K562 (cell line): Measurements from ENCODE around the gene CD300LB. TPM values are rescaled to one million over a fixed set of nuclear protein-coding genes. Genes with fewer than 3 reads are reported as not detected.

Experiments
- ATAC-seq: fragments of 200-7000 bp; cut with Tn5 transposase; 3 replicates; pipeline ENCODE4 v1.9.1; 2020; ENCODE audit warnings: moderate library complexity
- BruUV-seq: library from RNA; stranded (reverse); fragments of 400-500 nt; replicated peaks from 2 replicates; lab custom pipeline; 2021; lab: Mats Ljungman, UMichigan
- CTCF ChIA-PET: fragments of 300-600 bp; formaldehyde crosslinking; extraction: SDS; loops from one replicate; lab custom pipeline; 2021; ENCODE audit warnings: low intra/inter-chr PET ratio; lab: Yijun Ruan, JAX
- POLR2A ChIA-PET: fragments of 300-600, 350-650 bp; sonication (Branson Sonifier 250); formaldehyde crosslinking; extraction: SDS; loops from one replicate; lab custom pipeline; 2021; ENCODE audit warnings: antibody characterized with exemption, inconsistent platforms; lab: Yijun Ruan, JAX
- DNase-seq, 4 experiments: peaks; one replicate each; pipeline versions ENCODE4 v3.0.0 to v3.0.0-alpha.2; 2011 to 2018; ENCODE audit warnings: low spot score in 3 of 4, mixed read lengths in 3 of 4; ENCODE audit errors: extremely low read depth in 1 of 4
- FAIRE-seq: peaks from 2 replicates; lab custom pipeline; 2011; peaks lifted over from hg19 to GRCh38; lab: Jason Lieb, UNC
- H2AFZ ChIP-seq: 2 replicates; pipeline ENCODE4 v1.6.0; 2011; ENCODE audit warnings: low read depth, low read length, control low read depth, inconsistent platforms
- H3K27ac ChIP-seq: fragments of 200-600 bp; 3 replicates; pipeline ENCODE4 v1.8.0; 2011; ENCODE audit warnings: low read depth, mild to moderate bottlenecking, control low read depth, inconsistent platforms, low read length, moderate library complexity, mixed read lengths; ENCODE audit errors: extremely low read depth
- H3K27me3 ChIP-seq, 2 experiments: fragments of 300-600 bp in 1 of 2; 2 replicates in 1 of 2; 3 replicates in 1 of 2; pipeline versions ENCODE4 v1.6.0 to v1.8.0; 2011; ENCODE audit warnings: inconsistent platforms in 2 of 2, low read length in 2 of 2, mild to moderate bottlenecking in 1 of 2, mixed read lengths in 1 of 2, moderate library complexity in 1 of 2; ENCODE audit not compliant: control insufficient read depth in 2 of 2, insufficient read depth in 2 of 2
- H3K36me3 ChIP-seq: fragments of 300-600 bp; 3 replicates; pipeline ENCODE4 v1.8.0; 2011; ENCODE audit warnings: mild to moderate bottlenecking, low read length, inconsistent platforms; ENCODE audit not compliant: control insufficient read depth, insufficient read depth
- H3K4me1 ChIP-seq, 2 experiments: fragments of 200-600 bp in 1 of 2; replicated peaks in 1 of 2; 2 replicates in 1 of 2; 3 replicates in 1 of 2; pipeline versions ENCODE4 v1.5.1 to v1.8.0; 2011; ENCODE audit warnings: inconsistent platforms in 2 of 2, low read length in 2 of 2, mild to moderate bottlenecking in 1 of 2, mixed read lengths in 1 of 2, moderate library complexity in 1 of 2; ENCODE audit not compliant: control insufficient read depth in 2 of 2, insufficient read depth in 2 of 2
- H3K4me2 ChIP-seq: 2 replicates; pipeline ENCODE4 v1.6.1; 2011; ENCODE audit warnings: low read length, control low read depth, inconsistent platforms, mixed read lengths; ENCODE audit not compliant: insufficient read depth
- H3K4me3 ChIP-seq: fragments of 200-600 bp; sonication (generic), shearing (Covaris generic); 2 replicates; pipeline ENCODE4 v1.5.1; 2016; ENCODE audit warnings: control low read depth, inconsistent platforms
- H3K79me2 ChIP-seq: fragments of 200-600 bp; 3 replicates; pipeline ENCODE4 v1.8.0; 2011; ENCODE audit warnings: low read length, inconsistent platforms; ENCODE audit not compliant: control insufficient read depth, insufficient read depth
- H3K9ac ChIP-seq, 2 experiments: 2 replicates each; pipeline versions ENCODE4 v1.6.0 to v1.6.1; 2011; ENCODE audit warnings: low read depth in 2 of 2, low read length in 2 of 2, control low read depth in 1 of 2, inconsistent platforms in 1 of 2, mild to moderate bottlenecking in 1 of 2, mixed read lengths in 1 of 2; ENCODE audit not compliant: insufficient read depth in 1 of 2
- H3K9me1 ChIP-seq: one replicate; pipeline ENCODE4 v1.6.0; 2011; ENCODE audit warnings: inconsistent platforms, mild to moderate bottlenecking, low read length, moderate library complexity; ENCODE audit not compliant: control insufficient read depth, insufficient read depth
- H3K9me3 ChIP-seq: replicated peaks from 2 replicates; pipeline ENCODE4 v1.5.1; 2011; ENCODE audit warnings: low read depth, low read length, inconsistent platforms; ENCODE audit not compliant: control insufficient read depth, insufficient read depth
- H4K20me1 ChIP-seq: replicated peaks from 2 replicates; pipeline ENCODE4 v1.6.1; 2011; ENCODE audit warnings: low read length, inconsistent platforms, mixed read lengths; ENCODE audit not compliant: control insufficient read depth, insufficient read depth
- BACH1 ChIP-seq: fragments of 200-800 bp; sonication (Bioruptor generic); IDR thresholded peaks from 2 replicates; pipeline ENCODE4 v1.6.1; 2016; ENCODE audit warnings: missing genetic modification characterization, missing compliant biosample characterization
- ERF ChIP-seq: fragments of 450-650 bp; formaldehyde crosslinking; IDR thresholded peaks from 2 replicates; pipeline ENCODE4 v1.4.0; 2020; ENCODE audit warnings: mild to moderate bottlenecking, mixed read lengths
- HMG20A ChIP-seq: fragments of 450-650 bp; formaldehyde crosslinking; conservative IDR thresholded peaks from 2 replicates; pipeline ENCODE4 v1.4.0; 2020; ENCODE audit warnings: mild to moderate bottlenecking, mixed read lengths
- MAFG ChIP-seq: fragments of 450-650 bp; conservative IDR thresholded peaks from 2 replicates; pipeline ENCODE4 v1.6.1; 2016; ENCODE audit warnings: missing genetic modification characterization, missing compliant biosample characterization
- MCM5 ChIP-seq: fragments of 450-650 bp; IDR thresholded peaks from 2 replicates; pipeline ENCODE4 v1.6.1; 2016; ENCODE audit warnings: low read depth
- RFX5 ChIP-seq: IDR thresholded peaks from 2 replicates; pipeline ENCODE4 v1.6.1; 2011; ENCODE audit warnings: low read depth, mild to moderate bottlenecking, improper control_type of control experiment, low read length
- RHOXF2B ChIP-seq: fragments of 250-450 bp; sonication (Bioruptor Pico); conservative IDR thresholded peaks from 2 replicates; pipeline ENCODE4 v1.5.1; 2021
- SREBF2 ChIP-seq: sonication (generic); formaldehyde crosslinking; IDR thresholded peaks from 2 replicates; pipeline ENCODE4 v1.4.0; 2020; ENCODE audit warnings: mild to moderate bottlenecking, missing genetic modification reagents
- STAT5B ChIP-seq: fragments of 250-450 bp; sonication (Bioruptor Pico); IDR thresholded peaks from 2 replicates; pipeline ENCODE4 v1.8.0; 2021; ENCODE audit warnings: mild to moderate bottlenecking, inconsistent platforms
- TAL1 ChIP-seq: fragments of 450-650 bp; IDR thresholded peaks from 2 replicates; pipeline ENCODE4 v1.6.1; 2016; ENCODE audit warnings: mild to moderate bottlenecking
- ZNF165 ChIP-seq: fragments of 250-450 bp; sonication (Bioruptor Pico); IDR thresholded peaks from 2 replicates; pipeline ENCODE4 v1.4.0; 2020; ENCODE audit warnings: borderline replicate concordance
- ZNF668 ChIP-seq: fragments of 250-450 bp; sonication (Bioruptor Pico); IDR thresholded peaks from 2 replicates; pipeline ENCODE4 v1.8.0; 2022; ENCODE audit warnings: mild to moderate bottlenecking, inconsistent platforms
- WGBS: fragments of 100-300 bp; shearing (Covaris generic); methylation state at CpG from one replicate; pipeline ENCODE4 v1.1.6; 2016; ENCODE audit warnings: low coverage, mixed read lengths; ENCODE audit not compliant: insufficient coverage; ENCODE audit errors: missing lambda C conversion rate; 5-methylcytosine and 5-hydroxymethylcytosine counted together
- in situ Hi-C: fragments of 300-500 bp; cut with MboI; formaldehyde crosslinking; loops from 4 replicates; pipeline ENCODE4 v1.15.0; 2018; ENCODE audit warnings: inconsistent platforms, mixed read lengths
- intact Hi-C: fragments of 100-400 bp; cut with micrococcal nuclease; formaldehyde crosslinking; loops from 2 replicates; pipeline ENCODE4 v1.14.2; 2022
- polyA plus RNA-seq, 8 experiments: library from polyadenylated mRNA; depleted of rRNA in 4 of 8; stranded (reverse) in 5 of 8; unstranded in 3 of 8; fragments of >200 nt; fragmentation: Nextera tagmentation in 2 of 8; fragmentation: Illumina TruSeq in 1 of 8; extraction: Ambion mirVana in 2 of 8; extraction: Trizol in 1 of 8; gene quantifications; 2 replicates each; pipeline versions ENCODE4 v1.2.1 to v1.2.3, GENCODE V29; 2011 to 2014; ENCODE audit warnings: inconsistent platforms in 1 of 8, missing spikeins in 1 of 8
- total RNA-seq, 7 experiments: library from RNA; depleted of rRNA in 6 of 7; stranded (reverse); fragments of >200 nt in 6 of 7; fragmentation: Illumina TruSeq in 2 of 7; extraction: Trizol in 2 of 7; gene quantifications; 2 replicates each; pipeline versions ENCODE4 v1.2.1 to v1.2.3, GENCODE V29; 2011 to 2021; ENCODE audit warnings: low replicate concordance in 1 of 7
- TF ChIP-seq, protein P1 (sequence below), 3 experiments: fragments of 200-800 bp in 1 of 3; fragments of 250-450 bp in 1 of 3; fragments of 450-650 bp in 1 of 3; sonication (Bioruptor Pico) in 1 of 3; sonication (Bioruptor generic) in 1 of 3; formaldehyde crosslinking in 1 of 3; IDR thresholded peaks; 2 replicates each; pipeline versions ENCODE4 v1.6.1 to v1.8.0; 2016 to 2022; ENCODE audit warnings: mild to moderate bottlenecking in 2 of 3, missing genetic modification characterization in 2 of 3, missing compliant biosample characterization in 1 of 3, moderate library complexity in 1 of 3

CD300LB gene
- total and polyA plus RNA-seq, 9 of the 15 experiments (the other 6 are each of a cell fraction or from before 2014, with no cell fraction given): not detected

DNA sequence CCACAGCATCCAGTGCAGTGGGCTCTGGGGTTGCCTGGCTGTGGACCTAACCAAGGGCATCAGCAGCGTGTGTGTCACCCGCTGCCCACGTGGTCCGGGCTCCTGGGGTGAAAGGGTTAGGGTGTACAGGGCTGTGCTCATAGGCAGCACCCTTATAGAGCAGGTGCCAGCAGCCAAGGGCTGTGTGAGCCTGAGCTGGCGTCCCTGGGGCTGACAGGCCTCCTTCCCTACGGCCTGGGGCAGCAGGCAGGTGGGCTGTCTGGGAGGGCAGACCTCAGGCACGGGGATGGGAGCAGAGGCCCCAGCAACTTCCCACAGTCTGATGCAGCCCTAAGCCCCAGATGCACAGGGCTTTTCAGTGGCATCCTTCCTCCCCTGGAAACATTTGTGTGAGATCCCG is 51.0 kb downstream of the CD300LB start:
- in situ Hi-C loops: no loop called here
- Histone ChIP-seq H3K9me1 (no peaks in the 10 kb centered on the region), H3K9me3 (no peaks in the 10 kb centered on the region), H3K27me3 (peaks cover 3 to 69% of the 10 kb centered on the region in 2 experiments; a peak in 2 of 5 replicates), H3K79me2 (no peaks in the 10 kb centered on the region), H3K9ac (no peak overlapping the region), H3K4me3 (no peak overlapping the region), H3K36me3 (no peaks in the 10 kb centered on the region), H3K27ac (no peak overlapping the region), H2AFZ (no peak overlapping the region), H3K4me1 (peaks cover 0 to 5% of the 10 kb centered on the region in 2 experiments; a peak in 3 of 5 replicates), H4K20me1 (no peaks in the 10 kb centered on the region), H3K4me2 (no peak overlapping the region)
- no peak for TF ChIP-seq ZNF165 (CRISPR knock-in tag)
- TF ChIP-seq HMG20A (CRISPR knock-in tag): no peak
- TF ChIP-seq TAL1: no peak
- TF ChIP-seq, protein P1, sequence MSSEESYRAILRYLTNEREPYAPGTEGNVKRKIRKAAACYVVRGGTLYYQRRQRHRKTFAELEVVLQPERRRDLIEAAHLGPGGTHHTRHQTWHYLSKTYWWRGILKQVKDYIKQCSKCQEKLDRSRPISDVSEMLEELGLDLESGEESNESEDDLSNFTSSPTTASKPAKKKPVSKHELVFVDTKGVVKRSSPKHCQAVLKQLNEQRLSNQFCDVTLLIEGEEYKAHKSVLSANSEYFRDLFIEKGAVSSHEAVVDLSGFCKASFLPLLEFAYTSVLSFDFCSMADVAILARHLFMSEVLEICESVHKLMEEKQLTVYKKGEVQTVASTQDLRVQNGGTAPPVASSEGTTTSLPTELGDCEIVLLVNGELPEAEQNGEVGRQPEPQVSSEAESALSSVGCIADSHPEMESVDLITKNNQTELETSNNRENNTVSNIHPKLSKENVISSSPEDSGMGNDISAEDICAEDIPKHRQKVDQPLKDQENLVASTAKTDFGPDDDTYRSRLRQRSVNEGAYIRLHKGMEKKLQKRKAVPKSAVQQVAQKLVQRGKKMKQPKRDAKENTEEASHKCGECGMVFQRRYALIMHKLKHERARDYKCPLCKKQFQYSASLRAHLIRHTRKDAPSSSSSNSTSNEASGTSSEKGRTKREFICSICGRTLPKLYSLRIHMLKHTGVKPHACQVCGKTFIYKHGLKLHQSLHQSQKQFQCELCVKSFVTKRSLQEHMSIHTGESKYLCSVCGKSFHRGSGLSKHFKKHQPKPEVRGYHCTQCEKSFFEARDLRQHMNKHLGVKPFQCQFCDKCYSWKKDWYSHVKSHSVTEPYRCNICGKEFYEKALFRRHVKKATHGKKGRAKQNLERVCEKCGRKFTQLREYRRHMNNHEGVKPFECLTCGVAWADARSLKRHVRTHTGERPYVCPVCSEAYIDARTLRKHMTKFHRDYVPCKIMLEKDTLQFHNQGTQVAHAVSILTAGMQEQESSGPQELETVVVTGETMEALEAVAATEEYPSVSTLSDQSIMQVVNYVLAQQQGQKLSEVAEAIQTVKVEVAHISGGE (CRISPR knock-in tag; IDR thresholded peaks at IDR 0.05): no peak
- TF ChIP-seq RHOXF2B (CRISPR knock-in tag): no peak
- no peak for TF ChIP-seq SREBF2 (CRISPR knock-in tag)
- no peak for TF ChIP-seq MCM5
- no peak for TF ChIP-seq ERF (CRISPR knock-in tag)
- TF ChIP-seq MAFG (tag): no peak
- no peak for TF ChIP-seq RFX5
- TF ChIP-seq STAT5B (CRISPR knock-in tag): no peak
- no peak for TF ChIP-seq ZNF668
- no peak for TF ChIP-seq BACH1
- intact Hi-C loops: no loop called here
- CTCF ChIA-PET: no interaction called here
- 1% methylated on average over 8 of the region's 8 CpGs for WGBS
- POLR2A ChIA-PET: interaction anchor here (1.5 to 2.0 kb wide), 2 partner anchors 10 to 99 kb away, joined by 3 to 6 read pairs; no protein-coding TSS in a partner anchor
- BruUV-seq: no TSS peak
- ATAC-seq: no peak
- no peak for FAIRE-seq
- no peak for DNase-seq
